Astrocyte (in vitro differentiated cells and primary cell): Measurements from ENCODE around the gene PLIN5. TPM values are rescaled to one million over a fixed set of nuclear protein-coding genes. Genes with fewer than 3 reads are reported as not detected.

Experiments used
- DNase-seq: peaks from one replicate; pipeline ENCODE4 v3.0.0-alpha.2; 2010; ENCODE audit warnings: low read depth
- FAIRE-seq: peaks from 2 replicates; lab custom pipeline; 2011; peaks lifted over from hg19 to GRCh38; lab: Jason Lieb, UNC
- H2AFZ ChIP-seq: 2 replicates; pipeline ENCODE4 v1.6.0; 2012; ENCODE audit warnings: low read depth, low read length, inconsistent platforms
- H3K27ac ChIP-seq: 2 replicates; pipeline ENCODE4 v1.5.1; 2011; ENCODE audit warnings: low read depth, low read length, inconsistent platforms
- H3K27me3 ChIP-seq: 2 replicates; pipeline ENCODE4 v1.6.0; 2011; ENCODE audit warnings: low read length, inconsistent platforms; ENCODE audit not compliant: insufficient read depth
- H3K36me3 ChIP-seq: 2 replicates; pipeline ENCODE4 v1.5.1; 2011; ENCODE audit warnings: low read length, inconsistent platforms; ENCODE audit not compliant: insufficient read depth
- H3K4me1 ChIP-seq: 2 replicates; pipeline ENCODE4 v1.5.1; 2011; ENCODE audit warnings: low read length, inconsistent platforms; ENCODE audit not compliant: insufficient read depth
- H3K4me2 ChIP-seq: 2 replicates; pipeline ENCODE4 v1.6.0; 2012; ENCODE audit warnings: low read length, inconsistent platforms
- H3K4me3 ChIP-seq: 2 replicates; pipeline ENCODE4 v1.5.1; 2011; ENCODE audit warnings: low read depth, mild to moderate bottlenecking, low read length, inconsistent platforms; ENCODE audit not compliant: insufficient read depth
- H3K79me2 ChIP-seq: 2 replicates; pipeline ENCODE4 v1.6.0; 2012; ENCODE audit warnings: mild to moderate bottlenecking, low read length, inconsistent platforms; ENCODE audit not compliant: insufficient read depth
- H3K9ac ChIP-seq: 2 replicates; pipeline ENCODE4 v1.6.0; 2012; ENCODE audit warnings: mild to moderate bottlenecking, low read length, inconsistent platforms
- H3K9me3 ChIP-seq: 2 replicates; pipeline ENCODE4 v1.5.1; 2012; ENCODE audit warnings: low read depth, mild to moderate bottlenecking, low read length, inconsistent platforms; ENCODE audit not compliant: insufficient read depth
- H4K20me1 ChIP-seq: 2 replicates; pipeline ENCODE4 v1.6.0; 2012; ENCODE audit warnings: low read length, inconsistent platforms; ENCODE audit not compliant: insufficient read depth
- H3K27ac Mint-ChIP-seq: one replicate; pipeline ENCODE4 v1.8.0; 2021; ENCODE audit warnings: mild to moderate bottlenecking, mixed read lengths; ENCODE audit not compliant: unreplicated experiment
- H3K27me3 Mint-ChIP-seq: one replicate; pipeline ENCODE4 v1.8.0; 2021; ENCODE audit warnings: low read depth, mixed read lengths; ENCODE audit not compliant: unreplicated experiment
- H3K36me3 Mint-ChIP-seq: one replicate; pipeline ENCODE4 v1.8.0; 2021; ENCODE audit warnings: low read depth, mixed read lengths; ENCODE audit not compliant: unreplicated experiment
- H3K4me1 Mint-ChIP-seq: one replicate; pipeline ENCODE4 v1.8.0; 2021; ENCODE audit warnings: low read depth, mixed read lengths; ENCODE audit not compliant: unreplicated experiment
- H3K4me3 Mint-ChIP-seq: one replicate; pipeline ENCODE4 v1.8.0; 2021; ENCODE audit warnings: mild to moderate bottlenecking, moderate library complexity, mixed read lengths; ENCODE audit not compliant: unreplicated experiment
- H3K9me3 Mint-ChIP-seq: one replicate; pipeline ENCODE4 v1.8.0; 2021; ENCODE audit warnings: mild to moderate bottlenecking, mixed read lengths; ENCODE audit not compliant: unreplicated experiment
- CTCF ChIP-seq: IDR thresholded peaks from 2 replicates; pipeline ENCODE4 v1.5.1; 2011; ENCODE audit warnings: low read depth, mild to moderate bottlenecking, inconsistent platforms, low read length, moderate library complexity; ENCODE audit not compliant: insufficient read depth
- EZH2 ChIP-seq: IDR thresholded peaks from 2 replicates; pipeline ENCODE4 v1.6.1; 2012; ENCODE audit warnings: mild to moderate bottlenecking, low read length, inconsistent platforms; ENCODE audit not compliant: insufficient read depth
- total RNA-seq: library from RNA; stranded (reverse); gene quantifications from 2 replicates; pipeline ENCODE4 v1.2.1, GENCODE V29; 2021

PLIN5 gene
- total RNA-seq, 1 donor from 2014 or later, result not detected

- Histone ChIP-seq H4K20me1 (no peaks in the 10 kb centered on the region), H3K79me2 (no peaks in the 10 kb centered on the region), H3K9ac (no peak overlapping the region), H3K4me3 (no peak overlapping the region), H3K9me3 (no peaks in the 10 kb centered on the region), H3K4me2 (no peak overlapping the region), H2AFZ (no peak overlapping the region), H3K27me3 (no peaks in the 10 kb centered on the region), H3K4me1 (peaks cover 6% of the 10 kb centered on the region), H3K27ac (no peak overlapping the region), H3K36me3 (peaks cover 4% of the 10 kb centered on the region)
- FAIRE-seq, result no peak
- no peaks in the 10 kb centered on the region for H3K4me1 Mint-ChIP-seq
- H3K36me3 Mint-ChIP-seq, result peaks cover 5% of the 10 kb centered on the region
- DNase-seq, result no peak
- H3K9me3 Mint-ChIP-seq, result no peaks in the 10 kb centered on the region
- no peak for TF ChIP-seq CTCF
- TF ChIP-seq EZH2, result no peak
- no peaks in the 10 kb centered on the region for H3K27me3 Mint-ChIP-seq
- no peak overlapping the region for H3K4me3 Mint-ChIP-seq
- no peak overlapping the region for H3K27ac Mint-ChIP-seq
Observed at GRCh38 chr19:4498694-4499093, 36.3 kb downstream of the PLIN5 start.

GRCh38 chr19:4497770-4498389 lies 37.1 kb downstream of the PLIN5 start:
- Histone ChIP-seq H3K36me3 (peaks cover 4% of the 10 kb centered on the region), H3K27ac (no peak overlapping the region), H3K27me3 (no peaks in the 10 kb centered on the region), H3K4me1 (peaks cover 6% of the 10 kb centered on the region), H2AFZ (no peak overlapping the region), H3K4me3 (no peak overlapping the region), H4K20me1 (peaks cover 4% of the 10 kb centered on the region), H3K79me2 (no peaks in the 10 kb centered on the region), H3K9ac (no peak overlapping the region), H3K9me3 (no peaks in the 10 kb centered on the region), H3K4me2 (no peak overlapping the region)
- FAIRE-seq, result no peak
- Mint-ChIP-seq H3K36me3 (peaks cover 5% of the 10 kb centered on the region), H3K27ac (no peak overlapping the region), H3K9me3 (no peaks in the 10 kb centered on the region), H3K4me1 (no peaks in the 10 kb centered on the region), H3K4me3 (no peak overlapping the region), H3K27me3 (no peaks in the 10 kb centered on the region)
- TF ChIP-seq EZH2, result no peak
- TF ChIP-seq CTCF, result no peak
- no peak for DNase-seq

DNA sequence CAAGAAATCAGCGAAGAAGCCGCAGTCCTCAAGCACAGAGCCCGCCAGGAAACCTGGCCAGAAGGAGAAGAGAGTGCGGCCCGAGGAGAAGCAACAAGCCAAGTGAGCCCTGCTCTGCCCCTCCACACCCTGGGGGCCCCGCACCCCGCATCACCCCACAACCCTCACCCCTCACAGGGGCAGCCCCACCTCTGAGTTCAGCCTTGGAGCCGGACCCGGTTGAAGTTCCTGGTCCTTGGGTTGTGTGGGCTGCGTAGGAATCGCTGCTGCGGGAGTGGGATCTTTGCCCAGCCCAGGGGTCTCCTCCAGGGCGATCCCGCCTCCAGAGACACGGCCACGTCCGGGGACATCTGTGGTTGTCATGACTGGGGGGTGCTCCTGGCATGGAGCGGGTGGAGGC lies 38.7 kb downstream of the PLIN5 start:
- Mint-ChIP-seq H3K27ac (no peak overlapping the region), H3K9me3 (no peaks in the 10 kb centered on the region), H3K27me3 (no peaks in the 10 kb centered on the region), H3K4me1 (no peaks in the 10 kb centered on the region), H3K36me3 (peaks cover 3% of the 10 kb centered on the region), H3K4me3 (no peak overlapping the region)
- H3K27me3 ChIP-seq, result no peaks in the 10 kb centered on the region
- no peak for FAIRE-seq
- TF ChIP-seq EZH2 (no peak), CTCF (no peak)
- no peak overlapping the region for H3K4me3 ChIP-seq
- no peaks in the 10 kb centered on the region for H3K9me3 ChIP-seq
- H3K4me1 ChIP-seq, result no peaks in the 10 kb centered on the region
- peaks cover 16% of the 10 kb centered on the region for H4K20me1 ChIP-seq
- no peak overlapping the region for H2AFZ ChIP-seq
- H3K4me2 ChIP-seq, result no peak overlapping the region
- peaks cover 11% of the 10 kb centered on the region for H3K36me3 ChIP-seq
- H3K79me2 ChIP-seq, result peaks cover 8% of the 10 kb centered on the region
- H3K9ac ChIP-seq, result no peak overlapping the region
- no peak for DNase-seq
- H3K27ac ChIP-seq, result no peak overlapping the region
